ENCODE results near the gene NCCRP1. TPM values are rescaled to one million over a fixed set of nuclear protein-coding genes. Genes with fewer than 3 reads are reported as not detected.

NCCRP1 gene
- total RNA-seq, 1 donor from 2014 or later = 1.9 TPM

GRCh38 chr19:39197808-39198207 is 1.0 kb downstream of the NCCRP1 start:
- no peak overlapping the region for H3K27ac Mint-ChIP-seq
- H3K79me2 ChIP-seq (ENCODE audit: low read depth) = no peaks in the 10 kb centered on the region
- no peak overlapping the region for H3K27ac ChIP-seq
- H3K27me3 ChIP-seq = peaks cover 45% of the 10 kb centered on the region
- H2AFZ ChIP-seq (replicated peaks) = no peak overlapping the region
- peaks cover 40% of the 10 kb centered on the region for H3K27me3 Mint-ChIP-seq (ENCODE audit: insufficient read depth, low read depth)
- DNase-seq (ENCODE audit: low spot score) = peak; percentile 23
- no peaks in the 10 kb centered on the region for H4K20me1 ChIP-seq (ENCODE audit: low read depth)
- peaks cover 6% of the 10 kb centered on the region for H3K4me1 ChIP-seq
- peak overlapping the region; percentile 62 for H3K4me3 Mint-ChIP-seq
- H3K9ac ChIP-seq = no peak overlapping the region
- H3K9me3 Mint-ChIP-seq = no peaks in the 10 kb centered on the region
- no peak overlapping the region for H3K4me2 ChIP-seq
- H3K4me1 Mint-ChIP-seq = peaks cover 40% of the 10 kb centered on the region
- no peaks in the 10 kb centered on the region for H3K36me3 ChIP-seq
- peak; percentile 25 for TF ChIP-seq CTCF (IDR thresholded peaks at IDR 0.05)
- no peak for TF ChIP-seq EZH2 (IDR thresholded peaks at IDR 0.05)
- no peaks in the 10 kb centered on the region for H3K36me3 Mint-ChIP-seq
- H3K9me3 ChIP-seq (ENCODE audit: low read depth) = no peaks in the 10 kb centered on the region
- no peak overlapping the region for H3K4me3 ChIP-seq
- H3F3A ChIP-seq (ENCODE audit: low read depth) = peaks cover 17% of the 10 kb centered on the region

- Histone ChIP-seq H3K36me3 (no peaks in the 10 kb centered on the region), H3K27me3 (peaks cover 57% of the 10 kb centered on the region), H3K4me1 (peaks cover 6% of the 10 kb centered on the region), H3K4me2 (no peak overlapping the region), H2AFZ (replicated peaks) (no peak overlapping the region), H4K20me1 (ENCODE audit: low read depth) (no peaks in the 10 kb centered on the region), H3K9ac (no peak overlapping the region), H3K27ac (no peak overlapping the region), H3F3A (ENCODE audit: low read depth) (peaks cover 17% of the 10 kb centered on the region), H3K79me2 (ENCODE audit: low read depth) (no peaks in the 10 kb centered on the region), H3K9me3 (ENCODE audit: low read depth) (no peaks in the 10 kb centered on the region), H3K4me3 (no peak overlapping the region)
- H3K4me3 Mint-ChIP-seq = no peak overlapping the region
- no peak for TF ChIP-seq CTCF (IDR thresholded peaks at IDR 0.05)
- no peaks in the 10 kb centered on the region for H3K36me3 Mint-ChIP-seq
- DNase-seq (ENCODE audit: low spot score) = peak; percentile 52
- H3K27ac Mint-ChIP-seq = no peak overlapping the region
- peaks cover 33% of the 10 kb centered on the region for H3K4me1 Mint-ChIP-seq
- H3K9me3 Mint-ChIP-seq = no peaks in the 10 kb centered on the region
- H3K27me3 Mint-ChIP-seq (ENCODE audit: insufficient read depth, low read depth) = peaks cover 37% of the 10 kb centered on the region
Observed at GRCh38 chr19:39199025-39199424, 2.3 kb downstream of the NCCRP1 start.

GRCh38 chr19:39200066-39200802 is 3.5 kb downstream of the NCCRP1 start:
- H3K4me1 ChIP-seq = peaks cover 6% of the 10 kb centered on the region
- H3K27ac Mint-ChIP-seq = no peak overlapping the region
- DNase-seq (ENCODE audit: low spot score) = no peak
- H2AFZ ChIP-seq (replicated peaks) = no peak overlapping the region
- no peaks in the 10 kb centered on the region for H3K9me3 Mint-ChIP-seq
- H3K9ac ChIP-seq = no peak overlapping the region
- peak overlapping the region; percentile 10 for H3K4me3 Mint-ChIP-seq
- H3K27me3 Mint-ChIP-seq (ENCODE audit: insufficient read depth, low read depth) = peaks cover 31% of the 10 kb centered on the region
- TF ChIP-seq EZH2phosphoT487 (IDR thresholded peaks at IDR 0.05) = no peak
- no peak for TF ChIP-seq CTCF (IDR thresholded peaks at IDR 0.05)
- no peak for TF ChIP-seq EZH2 (IDR thresholded peaks at IDR 0.05)
- no peaks in the 10 kb centered on the region for H3K36me3 Mint-ChIP-seq
- no peaks in the 10 kb centered on the region for H3K79me2 ChIP-seq (ENCODE audit: low read depth)
- H3K4me1 Mint-ChIP-seq = peaks cover 27% of the 10 kb centered on the region
- H3K27ac ChIP-seq = no peak overlapping the region
- no peaks in the 10 kb centered on the region for H3K9me3 ChIP-seq (ENCODE audit: low read depth)
- no peaks in the 10 kb centered on the region for H4K20me1 ChIP-seq (ENCODE audit: low read depth)
- no peak overlapping the region for H3K4me3 ChIP-seq
- peaks cover 15% of the 10 kb centered on the region for H3F3A ChIP-seq (ENCODE audit: low read depth)
- no peaks in the 10 kb centered on the region for H3K36me3 ChIP-seq
- no peak overlapping the region for H3K4me2 ChIP-seq
- H3K27me3 ChIP-seq = peaks cover 59% of the 10 kb centered on the region
